NOMO-1 treated with DMSO at 0.1 percent for 48 hours (cell line): ENCODE data around the gene ADAMTS14.

Source experiments
- DNase-seq: peaks from one replicate; lab custom pipeline; 2025; ENCODE audit not compliant: unreplicated experiment; lab: John Stamatoyannopoulos, UW

Gene ADAMTS14

DNA sequence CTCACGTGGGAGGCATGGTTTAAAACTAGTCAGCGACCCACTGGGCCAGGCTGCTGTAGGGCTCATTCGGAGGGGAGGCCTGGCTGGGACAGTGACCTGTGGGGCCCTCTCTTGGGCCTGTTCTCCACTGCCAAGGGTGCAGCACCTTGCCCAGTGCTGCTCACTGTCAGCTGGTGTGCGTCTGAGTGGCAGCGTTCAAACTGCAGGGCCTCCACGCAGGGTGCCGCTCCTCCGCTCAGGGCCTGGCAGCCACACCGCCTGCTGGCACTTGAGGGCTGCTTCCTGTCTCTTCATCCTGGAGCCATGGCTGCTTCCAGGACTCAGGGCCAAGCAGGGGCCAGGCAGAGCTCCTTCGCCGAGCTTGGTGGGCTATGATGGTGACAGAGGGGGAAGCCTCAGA lies 18.3 kb downstream of the ADAMTS14 start:
- no peak for DNase-seq

DNA sequence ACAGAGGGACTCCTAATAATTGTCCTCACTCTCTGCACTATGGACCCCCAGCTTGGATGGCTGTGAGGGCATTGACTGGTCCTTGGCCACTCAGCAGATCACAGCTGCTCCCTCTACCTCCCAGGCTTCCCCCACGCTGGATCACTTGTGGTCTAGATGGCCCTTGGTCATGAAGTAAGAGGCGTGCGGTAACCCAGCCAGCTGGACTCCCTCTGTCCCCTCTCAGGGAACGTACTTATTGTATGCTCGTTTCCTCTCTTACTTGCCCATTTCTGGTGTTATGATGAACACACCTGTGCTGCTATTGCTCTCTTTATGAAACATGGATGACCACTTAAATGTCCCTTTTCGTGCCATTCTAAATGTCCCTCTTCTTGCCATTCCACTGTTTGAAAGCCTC lies 19.3 kb downstream of the ADAMTS14 start:
- DNase-seq: no peak

DNA sequence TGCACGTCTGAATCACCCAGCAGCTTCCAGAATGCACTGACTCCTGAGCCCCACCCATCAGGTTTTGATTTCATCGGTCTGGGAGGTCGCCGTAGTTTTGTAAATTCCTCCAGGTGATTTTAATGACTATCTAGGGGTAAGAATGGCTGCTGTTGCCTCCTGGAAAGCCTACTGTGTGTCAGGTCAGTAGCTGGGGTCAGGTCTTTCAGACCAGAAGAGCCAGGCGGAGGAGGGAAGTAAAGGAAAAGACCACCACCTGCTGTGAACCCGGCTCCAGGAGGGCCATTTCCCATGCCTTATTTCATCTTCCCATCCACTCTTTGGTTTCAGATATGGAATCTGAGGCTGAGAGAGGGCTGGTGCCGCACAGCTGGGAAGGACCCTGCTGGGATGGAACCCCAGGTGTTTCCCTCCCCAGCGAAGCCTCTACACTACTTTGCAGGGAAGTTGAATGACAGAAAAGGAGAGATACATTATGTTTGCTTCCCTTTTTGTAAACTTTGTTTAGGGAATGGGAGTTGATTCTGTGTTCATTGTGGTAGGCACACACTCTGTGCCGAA lies 19.8 kb downstream of the ADAMTS14 start:
- no peak for DNase-seq

DNA sequence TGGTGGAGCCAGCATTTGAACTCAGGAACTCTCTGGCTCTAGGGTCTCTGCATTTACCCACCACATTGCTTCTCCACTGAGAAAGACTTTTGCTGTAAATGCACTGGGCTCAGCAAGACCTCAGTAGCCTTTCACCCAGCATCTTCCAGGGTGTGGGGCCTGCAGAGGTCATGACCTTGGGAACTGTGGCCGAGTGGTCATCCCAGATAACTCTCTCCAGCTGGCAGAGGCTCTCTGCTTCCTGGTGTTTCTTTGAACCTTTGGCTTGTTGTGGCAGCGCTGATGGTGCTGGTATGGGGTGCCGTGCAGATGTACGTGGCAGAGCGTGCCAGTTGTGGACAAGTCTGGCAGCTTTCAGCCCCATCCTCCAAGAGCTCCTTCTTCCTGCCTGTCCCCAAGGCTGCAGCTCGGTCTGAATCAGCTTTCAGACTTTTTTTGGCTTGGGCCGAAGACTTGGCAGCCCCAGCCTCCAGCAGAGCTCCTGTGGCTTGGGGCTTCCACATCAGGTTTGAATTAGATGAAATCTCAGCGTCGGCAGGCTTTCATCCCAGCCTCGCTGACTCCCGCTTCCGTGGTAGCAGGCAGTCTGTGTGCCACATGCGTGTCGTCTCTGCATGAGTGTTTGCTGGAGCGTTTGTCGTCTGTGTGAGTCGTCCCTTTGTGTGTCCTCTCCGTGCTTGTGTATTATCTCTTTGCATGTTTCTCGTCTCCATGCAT lies 21.5 kb downstream of the ADAMTS14 start:
- no peak for DNase-seq

DNA sequence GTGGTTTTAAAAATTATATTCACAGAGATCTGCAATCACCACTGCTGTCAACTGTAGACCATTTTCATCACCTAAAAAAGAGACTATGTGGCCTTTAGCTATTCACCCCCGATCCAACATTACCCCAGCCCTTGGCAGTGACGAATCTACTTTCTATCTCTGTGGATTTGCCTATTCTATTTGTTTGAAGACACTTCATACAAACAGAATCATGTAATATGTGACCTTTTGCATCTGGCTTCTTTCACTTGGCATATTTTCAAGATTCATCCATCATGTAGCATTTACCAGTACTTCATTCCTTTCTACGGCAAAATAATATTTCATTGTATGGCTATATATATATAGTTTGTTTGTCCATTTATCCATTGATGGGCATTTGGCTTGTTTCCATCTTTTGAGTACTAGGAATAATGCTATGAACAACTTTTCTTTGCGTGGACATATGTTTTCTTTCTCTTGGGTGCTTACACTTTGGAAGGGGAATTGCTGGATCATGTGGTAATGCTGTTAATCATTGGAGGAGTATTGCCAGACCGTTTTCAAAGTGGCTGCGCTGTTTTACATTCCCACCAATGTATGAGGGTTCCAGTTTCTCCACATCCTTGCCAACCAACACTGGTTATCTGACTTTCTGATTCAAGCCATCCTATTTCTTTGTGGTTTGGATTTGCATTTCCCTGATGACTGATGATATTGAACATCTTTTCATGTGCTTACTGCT lies 22.3 kb downstream of the ADAMTS14 start:
- DNase-seq: no peak

DNA sequence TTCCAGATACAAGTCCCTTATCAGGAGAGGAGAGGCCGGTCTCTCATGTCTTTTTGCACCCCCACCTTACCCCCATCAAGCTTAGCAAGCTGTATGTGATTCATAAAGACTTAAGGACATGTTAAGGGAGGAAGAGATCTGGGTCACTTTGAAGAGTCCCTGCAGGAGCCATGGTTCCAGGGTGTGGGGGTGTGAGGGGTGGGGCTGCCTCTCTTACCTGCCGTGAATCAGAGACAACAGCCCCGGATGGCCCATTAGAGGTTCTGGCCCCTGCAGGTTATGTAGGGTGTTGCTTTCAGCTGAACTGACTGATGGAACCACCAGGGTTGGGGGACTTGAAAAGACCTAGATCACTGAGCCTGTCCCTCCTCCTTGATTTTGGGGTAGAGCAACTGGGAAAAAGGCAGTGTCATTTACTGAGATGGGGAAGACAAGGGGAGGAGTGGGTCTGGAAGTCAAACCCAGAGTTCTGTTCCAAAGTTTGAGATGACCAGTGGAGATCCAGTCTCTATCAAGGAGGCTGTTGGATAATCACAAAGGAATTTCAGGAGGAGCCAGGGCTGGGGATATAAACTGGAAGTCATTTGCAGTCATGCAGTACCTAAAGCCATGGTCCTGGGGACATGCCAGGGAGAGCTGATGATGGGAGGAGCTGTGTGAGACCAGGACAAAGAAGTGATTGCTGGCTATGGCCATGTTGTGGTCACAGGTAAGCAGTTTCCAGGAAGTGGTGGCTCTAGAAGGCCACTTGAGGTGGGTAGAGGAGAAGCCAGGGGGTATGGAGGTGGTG lies 23.1 kb downstream of the ADAMTS14 start:
- DNase-seq: no peak

DNA sequence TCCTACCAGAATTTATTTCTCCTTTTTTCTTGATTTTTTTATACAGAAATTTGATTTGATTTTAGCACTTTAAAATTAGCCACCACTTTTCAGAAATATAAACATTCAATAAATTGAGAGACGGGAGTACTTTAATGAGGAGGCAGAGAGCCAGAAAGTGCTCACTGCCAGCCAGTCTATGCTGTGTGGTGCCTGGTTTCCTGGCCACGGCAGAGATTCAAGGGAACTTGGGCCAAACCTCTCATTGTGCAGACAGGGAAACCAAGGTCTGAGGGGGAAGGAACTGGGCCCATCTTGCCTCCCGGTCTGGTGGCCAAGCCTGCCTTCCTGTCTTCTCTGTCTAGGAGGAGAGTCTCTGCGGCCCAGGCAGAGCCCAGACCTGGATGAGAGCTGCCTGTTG lies 25.9 kb downstream of the ADAMTS14 start:
- DNase-seq: no peak

DNA sequence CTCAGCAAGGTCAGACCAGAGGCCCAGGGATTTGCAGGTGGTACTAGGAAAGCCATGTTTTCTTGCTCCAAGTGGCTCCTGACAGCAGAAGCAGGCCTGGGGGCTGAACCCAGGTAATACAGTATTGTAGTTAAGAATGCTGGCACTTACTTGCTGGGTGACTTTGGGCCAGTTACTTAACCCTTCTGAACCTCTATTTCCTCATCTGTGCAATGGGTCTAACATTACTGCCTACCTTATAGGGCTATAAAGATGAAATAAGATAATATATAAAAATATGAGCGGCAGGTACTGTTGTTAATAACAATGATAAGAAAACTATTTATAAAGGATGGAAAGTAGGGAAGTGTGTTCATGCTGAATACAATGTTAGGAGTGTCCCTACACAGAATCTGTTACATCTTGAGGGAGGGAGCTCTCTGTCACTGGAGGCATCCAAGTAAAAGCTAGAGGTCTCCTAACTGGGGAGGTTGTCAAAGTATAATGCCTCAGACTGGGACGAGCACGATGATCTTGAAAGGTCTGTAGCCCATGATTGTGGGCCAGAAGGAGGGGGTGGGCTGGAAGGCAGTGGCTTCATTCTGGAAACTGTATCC lies 26.9 kb downstream of the ADAMTS14 start:
- no peak for DNase-seq

DNA sequence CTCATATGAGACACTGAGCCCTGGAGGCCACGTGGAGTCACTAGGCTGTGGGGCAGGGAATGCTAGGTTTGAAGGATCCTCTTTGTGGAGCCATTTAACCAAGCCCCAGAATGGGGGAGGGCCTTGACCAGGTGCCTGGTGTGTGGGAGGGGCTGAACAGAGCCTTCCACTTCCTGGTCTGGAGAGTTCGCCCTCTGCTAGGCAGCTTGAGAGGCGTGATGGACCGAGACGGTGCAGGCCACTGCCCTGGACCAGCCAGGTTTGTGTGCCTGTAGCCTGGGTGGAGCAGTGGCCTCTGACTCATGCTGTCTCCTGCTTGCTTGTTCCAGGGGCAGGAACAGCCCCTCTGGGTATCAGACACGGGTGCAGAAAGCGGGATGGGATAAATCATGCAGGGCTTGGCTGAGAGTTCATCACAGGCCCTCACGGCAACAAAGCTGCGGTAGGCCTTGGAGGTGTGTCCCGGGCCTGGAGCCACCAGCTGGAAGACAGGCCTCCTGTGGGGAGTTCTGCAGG lies 27.4 kb downstream of the ADAMTS14 start:
- no peak for DNase-seq

DNA sequence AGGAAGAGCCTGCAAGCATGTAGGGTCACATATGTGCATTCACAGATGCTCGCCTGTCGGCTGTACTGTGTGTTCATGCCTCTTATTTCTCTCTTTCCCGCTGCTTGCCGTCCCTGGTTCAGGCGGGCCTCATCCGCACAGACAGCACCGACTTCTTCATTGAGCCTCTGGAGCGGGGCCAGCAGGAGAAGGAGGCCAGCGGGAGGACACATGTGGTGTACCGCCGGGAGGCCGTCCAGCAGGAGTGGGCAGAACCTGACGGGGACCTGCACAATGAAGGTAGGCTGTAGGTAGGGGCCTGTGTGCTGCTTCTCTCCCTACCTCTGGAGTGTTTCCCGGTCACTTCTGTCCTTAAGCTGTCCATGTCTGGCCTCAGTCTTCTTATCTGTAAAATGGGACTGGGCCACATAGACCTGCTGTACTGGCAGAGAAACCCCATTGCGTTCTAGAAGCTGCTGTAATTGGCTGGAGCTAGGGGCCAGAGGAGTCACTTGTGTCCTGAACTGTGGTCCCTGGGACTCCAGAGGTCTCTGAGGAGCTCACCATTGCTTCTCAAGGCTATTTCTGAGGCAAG lies 30.0 kb downstream of the ADAMTS14 start:
- DNase-seq: no peak

DNA sequence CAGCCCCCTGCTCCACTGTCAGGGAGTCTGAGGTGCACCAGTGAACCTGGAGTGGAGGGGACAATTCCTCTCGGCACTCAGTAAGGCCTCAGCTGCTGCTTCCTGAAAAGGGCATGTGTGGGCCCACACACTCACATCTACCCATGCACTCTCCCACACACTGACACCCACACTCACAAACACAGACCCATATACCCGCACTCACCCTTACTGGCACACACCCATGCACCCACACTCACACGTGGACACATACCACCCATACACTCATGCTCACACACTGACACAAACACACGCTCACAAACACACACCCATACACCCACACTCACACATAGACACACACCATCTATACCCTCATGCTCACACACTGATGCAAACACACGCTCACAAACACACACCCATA lies 31.9 kb downstream of the ADAMTS14 start:
- no peak for DNase-seq

DNA sequence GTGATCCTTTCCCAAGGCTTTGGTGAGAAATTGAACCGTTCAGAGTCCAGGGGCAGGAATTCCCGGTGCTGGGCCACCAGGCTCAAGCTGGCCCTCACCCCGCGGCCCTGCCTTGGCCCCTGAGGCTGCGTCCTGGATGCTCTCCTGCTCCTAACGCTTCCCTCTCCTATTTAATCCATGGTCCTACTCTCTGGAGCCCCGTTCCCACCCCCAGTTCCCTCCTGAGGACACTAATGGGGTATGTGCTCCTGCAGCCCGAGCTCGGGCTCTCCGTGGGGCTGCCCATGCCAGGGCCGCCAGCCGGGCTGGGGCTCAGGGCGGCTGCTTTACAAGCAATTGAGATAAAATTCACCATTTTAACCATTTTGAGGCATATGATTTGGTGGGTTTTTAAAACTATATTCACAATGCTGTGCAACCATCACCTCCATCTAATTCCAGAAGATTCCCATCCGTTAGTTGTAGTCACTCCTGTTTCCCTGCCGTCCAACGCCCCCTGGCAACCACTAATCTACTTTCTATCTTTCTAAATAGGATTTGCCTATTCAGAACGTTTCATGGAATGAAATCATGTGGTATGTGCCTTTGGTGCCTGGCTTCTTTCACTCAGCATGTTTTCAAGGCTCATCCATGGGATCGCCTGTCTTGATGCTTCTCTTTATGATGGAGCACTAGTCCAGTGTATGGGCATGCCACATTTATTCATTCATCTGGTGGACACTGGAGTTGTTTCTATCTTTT lies 33.0 kb downstream of the ADAMTS14 start:
- no peak for DNase-seq

DNA sequence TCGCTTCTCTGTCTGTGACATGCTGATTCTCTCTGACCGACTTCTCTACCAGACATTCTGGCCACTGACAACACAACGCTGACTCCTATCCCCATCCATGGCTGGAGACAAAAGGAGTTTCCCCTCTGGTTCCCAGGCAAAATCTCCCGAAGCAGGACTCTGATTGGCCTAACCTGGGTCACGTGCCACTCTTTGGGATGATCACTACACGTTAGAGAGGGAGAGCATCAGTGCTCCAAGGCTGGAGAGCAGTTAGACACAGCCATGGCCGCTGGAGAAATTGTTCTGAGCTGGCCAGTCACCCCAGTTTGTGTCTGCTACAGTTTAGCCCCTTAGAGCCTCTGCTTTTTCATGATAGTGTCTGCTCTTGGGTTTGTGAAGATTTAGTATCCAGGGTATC lies 38.9 kb downstream of the ADAMTS14 start:
- no peak for DNase-seq

DNA sequence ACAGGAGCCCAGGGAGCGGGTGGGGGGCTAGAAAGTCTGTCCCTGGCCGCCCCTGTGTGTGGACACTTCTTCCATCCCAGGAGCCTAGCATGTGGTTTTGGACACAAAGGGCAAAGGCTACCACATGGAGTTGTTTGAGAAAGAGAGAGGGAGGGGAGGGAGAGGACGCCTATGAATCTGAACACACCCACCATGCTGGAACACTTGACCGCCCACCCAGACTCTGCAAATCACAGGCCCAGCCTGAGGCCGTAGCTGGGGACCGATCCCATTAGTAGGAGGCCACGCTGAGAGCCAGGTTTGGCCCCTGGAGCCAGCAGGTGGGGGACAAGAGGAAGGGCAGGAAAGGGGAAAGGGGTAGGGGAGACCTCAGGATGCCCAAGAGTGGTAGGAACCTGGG lies 39.6 kb downstream of the ADAMTS14 start:
- no peak for DNase-seq

DNA sequence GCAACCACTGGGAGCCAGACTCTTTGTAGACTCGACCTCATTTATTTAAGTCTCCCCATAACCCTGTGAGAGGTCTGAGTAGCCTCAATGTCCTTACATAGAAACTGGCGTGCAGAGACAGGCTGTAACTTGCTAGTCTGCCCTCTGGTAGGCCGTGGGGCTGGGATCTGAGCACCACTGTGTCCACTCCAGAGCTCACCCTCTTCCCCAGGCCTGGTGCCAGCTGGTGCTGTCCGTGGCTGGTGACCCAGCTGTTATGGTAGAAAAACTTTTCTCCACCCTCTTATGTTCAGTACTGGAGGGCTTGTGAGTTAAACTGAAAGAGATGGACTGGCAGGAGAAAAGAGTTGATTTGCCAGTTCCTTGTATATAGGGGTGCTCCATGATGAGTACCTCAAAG lies 41.9 kb downstream of the ADAMTS14 start:
- no peak for DNase-seq

DNA sequence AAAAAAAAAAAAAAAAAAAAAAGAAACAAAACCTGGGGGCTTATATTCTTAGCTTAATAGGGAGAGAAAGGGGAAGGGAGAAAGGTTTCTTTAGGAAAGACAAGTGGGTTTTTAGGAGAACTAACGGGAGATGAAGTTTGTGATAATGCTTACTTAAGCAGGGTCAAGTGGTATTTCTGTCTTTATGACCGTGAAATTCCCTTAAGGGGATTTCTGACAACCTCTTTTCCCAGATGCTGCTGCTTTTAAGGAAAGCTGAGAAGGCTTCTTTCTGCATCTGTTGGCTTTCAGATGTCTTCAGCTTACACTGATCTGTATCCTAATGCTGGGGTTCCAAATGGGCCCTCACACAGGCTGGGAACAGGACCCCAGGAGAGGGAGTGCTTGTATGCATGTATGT lies 42.6 kb downstream of the ADAMTS14 start:
- no peak for DNase-seq

DNA sequence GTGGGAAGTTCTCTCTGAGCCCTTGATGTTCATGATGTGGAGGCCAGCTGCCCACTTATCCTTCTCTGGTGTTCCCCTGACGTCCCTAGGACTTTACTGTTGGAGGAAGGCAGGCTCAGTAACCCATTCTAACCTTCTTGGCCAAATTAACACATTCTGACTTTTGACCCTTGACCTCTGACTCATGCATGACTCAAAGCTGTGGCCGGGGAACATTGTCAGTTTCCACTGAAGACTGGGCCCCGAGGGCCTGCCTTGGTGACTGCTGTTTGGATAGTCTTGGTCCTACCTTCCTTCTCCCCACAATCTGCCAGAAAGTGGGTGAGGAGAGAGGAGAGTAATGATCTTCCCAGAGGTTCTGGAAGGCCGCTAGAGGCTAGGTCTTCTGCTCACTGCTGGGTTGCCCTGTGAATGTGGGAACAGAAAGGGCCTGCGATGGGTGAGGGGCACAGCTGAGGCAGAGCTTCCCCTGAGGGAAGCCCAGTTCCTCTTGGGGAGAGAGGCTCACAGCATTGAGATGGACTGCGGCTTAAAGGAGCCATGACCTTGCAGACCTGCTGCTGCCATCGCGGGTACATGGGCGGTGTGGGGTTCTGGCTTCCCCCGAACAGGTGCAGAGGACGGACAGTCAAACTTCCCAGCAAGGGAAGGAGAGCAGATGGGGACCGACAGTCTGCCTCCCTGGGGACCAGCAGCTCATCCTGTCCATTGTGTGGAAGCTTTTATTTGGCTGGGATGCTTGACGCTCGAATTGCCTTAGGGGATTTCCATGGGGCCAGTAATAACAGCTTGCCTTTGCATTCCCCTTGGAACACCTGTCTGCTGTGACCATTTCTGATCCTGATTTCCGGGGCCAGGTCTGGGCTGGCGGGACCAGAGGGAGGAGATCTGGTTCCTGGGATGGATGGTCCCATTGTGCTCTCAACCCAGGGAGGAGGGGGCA lies 43.8 kb downstream of the ADAMTS14 start:
- peak; percentile 71 for DNase-seq

DNA sequence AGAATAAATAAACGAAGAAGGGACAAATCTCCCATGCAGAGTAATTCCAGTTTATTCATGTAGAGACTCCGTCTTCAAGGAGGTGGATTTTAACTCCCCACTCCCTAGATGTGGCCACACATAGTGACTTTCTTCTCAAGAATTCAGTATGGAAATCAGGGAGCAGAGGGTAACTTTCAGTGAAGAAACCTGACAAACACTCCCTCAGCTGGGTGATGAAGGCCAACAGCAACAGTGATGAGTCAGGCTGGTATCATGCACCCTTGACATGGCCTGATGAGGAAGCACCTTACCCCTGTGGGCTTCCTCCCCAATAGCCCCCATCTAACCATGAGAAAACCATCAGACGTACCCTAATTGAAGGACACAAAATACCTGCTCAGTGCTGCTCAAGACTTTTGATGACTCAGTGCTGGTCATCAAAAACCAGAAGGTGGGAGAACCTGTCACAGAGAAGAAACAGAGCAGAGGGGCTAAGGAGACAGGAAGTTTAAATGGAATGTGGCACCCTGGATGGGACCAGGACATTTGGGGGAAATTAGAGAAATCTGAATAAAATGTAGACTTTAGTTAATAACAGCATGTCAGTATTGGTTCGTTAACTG lies 50.6 kb downstream of the ADAMTS14 start:
- no peak for DNase-seq

DNA sequence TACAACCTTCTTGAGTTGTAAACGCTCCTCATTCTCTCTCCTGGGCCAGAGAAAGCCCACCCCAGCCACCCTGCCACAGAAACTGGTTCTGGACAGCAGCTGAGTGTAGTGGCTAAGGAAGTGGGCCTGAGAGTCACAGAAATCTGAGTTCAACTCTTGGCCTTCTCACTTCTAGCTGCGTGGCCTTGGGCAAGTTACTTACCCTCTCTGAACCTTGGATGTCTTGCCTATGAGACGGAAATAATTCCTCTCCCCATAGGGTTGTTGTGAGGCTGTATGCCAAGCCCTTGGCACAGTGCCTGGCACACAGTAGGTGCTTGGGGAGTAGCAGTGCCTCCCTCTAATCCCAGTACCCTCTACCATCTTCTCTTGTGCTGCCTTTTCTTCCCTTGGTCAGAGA lies 51.5 kb downstream of the ADAMTS14 start:
- DNase-seq: no peak
